Sigmoid colon (tissue), 7 donors: ENCODE results near the gene ZP2. TPM values are rescaled to one million over a fixed set of nuclear protein-coding genes. Genes with fewer than 3 reads are reported as not detected.

Experiments used
- DNase-seq: peaks from one replicate; pipeline ENCODE4 v3.0.0-alpha.2; 2019
- H3K27ac ChIP-seq, 4 donors: fragments of 200-600 bp; sonication (generic); one replicate each; pipeline ENCODE4 v1.5.1; 2016 to 2019; ENCODE audit warnings: mild to moderate bottlenecking in 1 of 4
- H3K27me3 ChIP-seq, 3 donors: fragments of 200-600 bp; sonication (generic); one replicate each; pipeline ENCODE4 v1.5.1; 2019; ENCODE audit warnings: mild to moderate bottlenecking in 1 of 3
- H3K36me3 ChIP-seq, 4 donors: fragments of 200-600 bp; sonication (generic); one replicate each; pipeline ENCODE4 v1.5.1; 2016 to 2019
- H3K4me1 ChIP-seq, 4 donors: fragments of 200-600 bp; sonication (generic); one replicate each; pipeline ENCODE4 v1.5.1; 2017 to 2019
- H3K4me3 ChIP-seq, 4 donors: fragments of 200-600 bp; sonication (generic); one replicate each; pipeline ENCODE4 v1.5.1; 2017 to 2019; ENCODE audit warnings: mild to moderate bottlenecking in 2 of 4, moderate library complexity in 1 of 4
- H3K9me3 ChIP-seq, 4 donors: fragments of 200-600 bp in 3 of 4; sonication (generic) in 3 of 4; one replicate each; pipeline versions ENCODE4 v1.5.1 to v1.6.1; 2013 to 2019
- EP300 ChIP-seq, 4 donors: sonication (generic); formaldehyde crosslinking; IDR thresholded peaks; one replicate each; pipeline ENCODE4 v1.6.1; 2017; ENCODE audit warnings: antibody characterized with exemption in 4 of 4
- POLR2A ChIP-seq, 2 donors: fragments of 450-650 bp; IDR thresholded peaks; one replicate each; pipeline ENCODE4 v1.6.1; 2016; ENCODE audit warnings: antibody characterized with exemption in 2 of 2, mild to moderate bottlenecking in 2 of 2, moderate library complexity in 2 of 2
- POLR2AphosphoS5 ChIP-seq, 4 donors: sonication (generic); formaldehyde crosslinking; IDR thresholded peaks; one replicate each; pipeline ENCODE4 v1.6.1; 2017; ENCODE audit warnings: antibody characterized with exemption in 4 of 4
- WGBS, 2 donors: extraction: QIAGEN DNeasy Blood & Tissue Kit; methylation state at CpG; one replicate each; pipeline ENCODE4 v1.1.7; 2013; 5-methylcytosine and 5-hydroxymethylcytosine counted together
- intact Hi-C: fragments of 100-400 bp; cut with DNase I; formaldehyde crosslinking; loops from one replicate; pipeline ENCODE4 v1.15.1; 2023
- polyA plus RNA-seq, 3 donors: library from polyadenylated mRNA; stranded (reverse); fragments of 200-250 nt; gene quantifications; one replicate each; pipeline ENCODE4 v1.2.3, GENCODE V29; 2013
- total RNA-seq, 4 donors: library from RNA; depleted of rRNA; stranded (reverse); fragments of >200 nt; gene quantifications; one replicate each; pipeline ENCODE4 v1.1.0, GENCODE V29; 2016
- TF ChIP-seq, protein P1 (sequence below), 4 experiments: fragments of 450-650 bp in 3 of 4; fragments of 200-600 bp in 1 of 4; IDR thresholded peaks; one replicate each; pipeline ENCODE4 v1.5.1; 2016 to 2019; ENCODE audit warnings: antibody characterized with exemption in 4 of 4, mild to moderate bottlenecking in 3 of 4, moderate library complexity in 2 of 4
- donor health status: healthy with polysubstance abuse.
- donor health status: Bipolar disorder and iron deficiency.
- donor health status: healthy.

Gene ZP2
- total and polyA plus RNA-seq, 7 donors: 0.03 TPM; not detected in 6

DNA sequence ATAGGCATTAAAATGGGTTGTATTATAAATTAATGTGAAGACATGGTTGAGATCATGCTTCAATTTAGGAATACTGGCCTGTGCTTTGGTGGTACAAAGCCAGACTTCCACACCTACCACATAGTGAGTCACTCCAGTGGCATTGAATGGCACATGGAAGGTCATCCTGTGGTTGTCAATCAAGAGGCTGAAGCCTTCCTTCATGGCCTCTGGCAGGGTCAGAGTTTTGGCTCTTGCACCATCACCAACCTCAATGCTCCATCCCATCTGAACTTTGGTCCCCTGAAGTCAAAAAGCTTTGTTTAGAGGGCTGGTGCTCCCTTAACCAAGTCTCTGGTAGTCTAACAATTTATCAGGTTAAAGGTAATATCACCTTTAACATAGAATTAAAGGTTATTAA, 6.1 kb downstream of the ZP2 start:
- no peak for DNase-seq
- H3K4me3 ChIP-seq: no peak overlapping the region
- no peak overlapping the region for H3K27ac ChIP-seq
- intact Hi-C loops: no loop called here
- H3K4me1 ChIP-seq: no peaks in the 10 kb centered on the region
- H3K36me3 ChIP-seq: no peaks in the 10 kb centered on the region
- H3K9me3 ChIP-seq: no peaks in the 10 kb centered on the region
- no peaks in the 10 kb centered on the region for H3K27me3 ChIP-seq
- TF ChIP-seq POLR2A (IDR thresholded peaks at IDR 0.05): no peak
- TF ChIP-seq, protein P1, sequence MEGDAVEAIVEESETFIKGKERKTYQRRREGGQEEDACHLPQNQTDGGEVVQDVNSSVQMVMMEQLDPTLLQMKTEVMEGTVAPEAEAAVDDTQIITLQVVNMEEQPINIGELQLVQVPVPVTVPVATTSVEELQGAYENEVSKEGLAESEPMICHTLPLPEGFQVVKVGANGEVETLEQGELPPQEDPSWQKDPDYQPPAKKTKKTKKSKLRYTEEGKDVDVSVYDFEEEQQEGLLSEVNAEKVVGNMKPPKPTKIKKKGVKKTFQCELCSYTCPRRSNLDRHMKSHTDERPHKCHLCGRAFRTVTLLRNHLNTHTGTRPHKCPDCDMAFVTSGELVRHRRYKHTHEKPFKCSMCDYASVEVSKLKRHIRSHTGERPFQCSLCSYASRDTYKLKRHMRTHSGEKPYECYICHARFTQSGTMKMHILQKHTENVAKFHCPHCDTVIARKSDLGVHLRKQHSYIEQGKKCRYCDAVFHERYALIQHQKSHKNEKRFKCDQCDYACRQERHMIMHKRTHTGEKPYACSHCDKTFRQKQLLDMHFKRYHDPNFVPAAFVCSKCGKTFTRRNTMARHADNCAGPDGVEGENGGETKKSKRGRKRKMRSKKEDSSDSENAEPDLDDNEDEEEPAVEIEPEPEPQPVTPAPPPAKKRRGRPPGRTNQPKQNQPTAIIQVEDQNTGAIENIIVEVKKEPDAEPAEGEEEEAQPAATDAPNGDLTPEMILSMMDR (IDR thresholded peaks at IDR 0.05): no peak
- no peak for TF ChIP-seq POLR2AphosphoS5 (IDR thresholded peaks at IDR 0.05)
- no peak for TF ChIP-seq EP300 (IDR thresholded peaks at IDR 0.05)

DNA sequence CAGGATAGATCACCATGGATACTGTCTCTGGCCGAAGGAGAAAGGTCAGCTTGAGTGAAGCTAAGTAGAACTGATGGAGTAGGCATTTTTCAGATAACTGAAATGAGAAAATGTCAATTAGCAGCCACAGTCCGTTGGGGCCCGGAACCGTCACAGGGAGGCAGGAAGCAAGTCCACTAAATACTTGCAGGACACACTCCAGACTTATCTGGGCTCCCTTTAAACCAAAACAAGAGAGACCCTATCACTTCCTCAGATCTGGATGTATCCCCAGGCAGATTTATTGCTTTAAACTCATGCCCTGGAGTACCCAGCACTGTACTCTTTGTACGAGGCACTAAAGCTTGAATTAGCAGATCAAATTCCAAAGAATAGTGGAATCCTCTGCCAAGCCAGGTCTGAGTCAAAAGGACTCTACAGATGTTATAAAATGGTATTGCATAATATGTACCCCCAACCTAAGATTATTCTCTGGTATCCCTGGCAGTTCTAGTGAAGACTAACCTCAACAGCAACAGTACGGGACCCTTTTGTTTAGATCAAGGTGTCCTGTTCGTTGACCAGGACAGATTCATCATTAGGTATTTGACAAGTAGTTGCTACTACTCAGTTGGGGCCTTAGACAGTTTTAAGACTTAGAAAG, 8.1 kb downstream of the ZP2 start:
- no peaks in the 10 kb centered on the region for H3K36me3 ChIP-seq
- H3K4me3 ChIP-seq: no peak overlapping the region
- TF ChIP-seq POLR2AphosphoS5 (IDR thresholded peaks at IDR 0.05) (no peak), POLR2A (IDR thresholded peaks at IDR 0.05) (no peak), EP300 (IDR thresholded peaks at IDR 0.05) (no peak)
- TF ChIP-seq, protein P1 (IDR thresholded peaks at IDR 0.05): no peak
- no peaks in the 10 kb centered on the region for H3K4me1 ChIP-seq
- peaks cover 0 to 4% (median 0%) of the 10 kb centered on the region in 3 donors for H3K27me3 ChIP-seq
- no peaks in the 10 kb centered on the region for H3K9me3 ChIP-seq
- intact Hi-C loops: no loop called here
- WGBS, 2 donors: 30 to 52% methylated on average over 7 of the region's 7 CpGs
- DNase-seq: no peak
- no peak overlapping the region for H3K27ac ChIP-seq

DNA sequence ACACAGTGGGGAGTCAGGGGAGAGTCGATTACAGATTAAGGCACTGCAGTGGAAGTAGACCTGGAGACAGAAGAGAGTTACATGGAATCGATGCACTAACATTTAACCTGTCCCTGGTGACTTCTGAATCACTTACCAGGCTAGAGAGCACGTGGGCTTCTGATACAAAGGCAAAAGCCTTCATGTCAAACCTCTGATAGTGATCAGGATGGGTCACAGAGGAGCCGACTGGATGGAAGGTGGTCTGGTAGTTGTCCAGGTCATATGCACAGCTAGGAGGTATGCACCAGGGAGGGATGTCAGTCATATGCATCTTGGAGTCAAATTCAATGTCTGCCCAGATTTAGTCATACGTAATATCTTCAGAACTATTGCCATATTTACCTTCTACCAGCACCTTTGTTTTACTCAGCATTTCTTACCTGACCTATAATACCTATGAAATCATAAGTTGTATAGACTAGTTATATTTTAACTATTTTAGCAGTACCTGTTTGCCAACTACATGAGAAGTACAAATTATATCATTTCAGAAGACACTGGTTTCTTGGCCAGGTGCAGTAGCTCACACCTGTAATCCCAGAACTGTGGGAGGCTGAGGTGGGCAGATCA, 11.7 kb downstream of the ZP2 start:
- no peaks in the 10 kb centered on the region for H3K36me3 ChIP-seq
- peaks cover 0 to 8% (median 0%) of the 10 kb centered on the region in 3 donors for H3K27me3 ChIP-seq
- no peak overlapping the region for H3K27ac ChIP-seq
- intact Hi-C loops: no loop called here
- no peaks in the 10 kb centered on the region for H3K4me1 ChIP-seq
- DNase-seq: no peak
- no peak overlapping the region for H3K4me3 ChIP-seq
- WGBS, 2 donors: 22 to 60% methylated on average over 5 of the region's 5 CpGs
- TF ChIP-seq EP300 (IDR thresholded peaks at IDR 0.05) (no peak), POLR2A (IDR thresholded peaks at IDR 0.05) (no peak), POLR2AphosphoS5 (IDR thresholded peaks at IDR 0.05) (no peak)
- TF ChIP-seq, protein P1 (IDR thresholded peaks at IDR 0.05): no peak
- H3K9me3 ChIP-seq: no peaks in the 10 kb centered on the region

DNA sequence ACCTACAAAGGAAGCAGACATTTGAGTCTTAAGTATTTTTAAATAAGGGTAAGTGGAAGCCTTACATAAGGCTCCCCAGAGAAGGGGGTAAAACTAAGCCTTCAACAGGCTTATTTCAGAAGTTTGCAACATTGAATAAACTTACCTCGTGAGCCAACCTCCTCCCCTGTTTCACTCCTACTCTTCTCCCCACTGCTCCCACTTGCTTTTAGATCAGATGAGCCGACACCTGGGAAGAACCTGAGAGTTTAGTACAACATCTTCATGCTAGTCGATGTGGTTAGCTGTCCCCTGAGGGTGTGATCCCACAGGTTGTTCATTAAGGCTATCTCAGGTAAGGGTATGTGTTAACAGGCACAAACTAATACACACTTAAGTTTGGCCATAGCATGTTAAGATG, 13.8 kb downstream of the ZP2 start:
- Histone ChIP-seq H3K27ac (no peak overlapping the region), H3K9me3 (no peaks in the 10 kb centered on the region), H3K36me3 (no peaks in the 10 kb centered on the region), H3K4me1 (no peaks in the 10 kb centered on the region), H3K27me3 (peaks cover 0 to 8% (median 0%) of the 10 kb centered on the region in 3 donors), H3K4me3 (no peak overlapping the region)
- no peak for DNase-seq
- 87 to 90% methylated on average over 3 of the region's 3 CpGs for WGBS, 2 donors
- intact Hi-C loops: no loop called here
- TF ChIP-seq EP300 (IDR thresholded peaks at IDR 0.05) (no peak), POLR2A (IDR thresholded peaks at IDR 0.05) (no peak), POLR2AphosphoS5 (IDR thresholded peaks at IDR 0.05) (no peak)
- TF ChIP-seq, protein P1 (IDR thresholded peaks at IDR 0.05): no peak
